Endodermal cell (in vitro differentiated cells): Measurements from ENCODE around the gene RNF175. TPM values are rescaled to one million over a fixed set of nuclear protein-coding genes. Genes with fewer than 3 reads are reported as not detected.

ENCODE experiments used
- DNase-seq: peaks from one replicate; pipeline ENCODE4 v3.0.0-alpha.2; 2017
- H3K27ac ChIP-seq: 2 replicates; pipeline ENCODE4 v1.5.1; 2013; ENCODE audit warnings: mild to moderate bottlenecking, low read depth, low read length, moderate library complexity
- H3K27me3 ChIP-seq: 2 replicates; pipeline ENCODE4 v1.6.1; 2013; ENCODE audit warnings: mild to moderate bottlenecking, low read length, moderate library complexity; ENCODE audit not compliant: insufficient read depth, control insufficient read depth, poor library complexity, severe bottlenecking
- H3K36me3 ChIP-seq: 2 replicates; pipeline ENCODE4 v1.7.0; 2013; ENCODE audit warnings: mild to moderate bottlenecking, low read length, moderate library complexity; ENCODE audit not compliant: control insufficient read depth, insufficient read depth
- H3K4me1 ChIP-seq: one replicate; pipeline ENCODE4 v1.7.0; 2013; ENCODE audit warnings: low read length; ENCODE audit not compliant: control insufficient read depth, insufficient read depth
- H3K4me3 ChIP-seq: 2 replicates; pipeline ENCODE4 v1.5.1; 2013; ENCODE audit warnings: mild to moderate bottlenecking, low read length, moderate library complexity
- H3K9ac ChIP-seq: 2 replicates; pipeline ENCODE4 v1.6.1; 2013; ENCODE audit warnings: mild to moderate bottlenecking, low read length, moderate library complexity; ENCODE audit not compliant: poor library complexity, severe bottlenecking; ENCODE audit errors: extremely low read depth
- H3K9me3 ChIP-seq: 2 replicates; pipeline ENCODE4 v1.6.1; 2013; ENCODE audit warnings: mild to moderate bottlenecking, low read length, moderate library complexity; ENCODE audit not compliant: control insufficient read depth
- H3K27ac Mint-ChIP-seq: 2 replicates; pipeline ENCODE4 v1.8.0; 2020; ENCODE audit warnings: mixed read lengths
- H3K27me3 Mint-ChIP-seq: 2 replicates; pipeline ENCODE4 v1.8.0; 2021; ENCODE audit warnings: mild to moderate bottlenecking, mixed read lengths; ENCODE audit not compliant: insufficient read depth
- H3K36me3 Mint-ChIP-seq: 2 replicates; pipeline ENCODE4 v1.8.0; 2020; ENCODE audit warnings: low read depth, mixed read lengths
- H3K4me1 Mint-ChIP-seq: 2 replicates; pipeline ENCODE4 v1.8.0; 2020; ENCODE audit warnings: mixed read lengths
- H3K4me3 Mint-ChIP-seq: 2 replicates; pipeline ENCODE4 v1.8.0; 2020; ENCODE audit warnings: mild to moderate bottlenecking, moderate library complexity, mixed read lengths
- H3K9me3 Mint-ChIP-seq: 2 replicates; pipeline ENCODE4 v1.8.0; 2020; ENCODE audit warnings: mild to moderate bottlenecking, mixed read lengths
- CTCF ChIP-seq: fragments of 200-600 bp; sonication (generic); conservative IDR thresholded peaks from 2 replicates; pipeline ENCODE4 v1.5.0; 2021; ENCODE audit warnings: antibody characterized with exemption, mild to moderate bottlenecking
- WGBS, 2 experiments: methylation state at CpG; one replicate each; pipeline versions ENCODE4 v1.1.5 to v1.1.7; 2013; ENCODE audit warnings: missing lambda C conversion rate in 2 of 2, mixed read lengths in 1 of 2; ENCODE audit not compliant: insufficient coverage in 1 of 2, insufficient read length in 1 of 2; 5-methylcytosine and 5-hydroxymethylcytosine counted together
- total RNA-seq, 2 donors: library from RNA; stranded (reverse); fragmentation: NEBNext Ultra II Directional in 1 of 2; extraction: Animal tissue kit (Norgen Biotek cat#: 25700) in 1 of 2; gene quantifications; 2 replicates in 1 of 2; 3 replicates in 1 of 2; pipeline ENCODE4 v1.2.1, GENCODE V29; 2021

The RNF175 gene
- total RNA-seq, 2 donors from 2014 or later: 1.7 to 4.2 TPM

GRCh38 chr4:153806073-153806472 is 46.2 kb upstream of the RNF175 start:
- Mint-ChIP-seq H3K9me3 (peaks cover 5% of the 10 kb centered on the region), H3K4me3 (no peak overlapping the region), H3K36me3 (no peaks in the 10 kb centered on the region), H3K27ac (no peak overlapping the region), H3K27me3 (no peaks in the 10 kb centered on the region), H3K4me1 (no peaks in the 10 kb centered on the region)
- H3K9me3 ChIP-seq: no peaks in the 10 kb centered on the region
- peaks cover 9% of the 10 kb centered on the region for H3K27me3 ChIP-seq
- H3K4me3 ChIP-seq: no peak overlapping the region
- no peak overlapping the region for H3K27ac ChIP-seq
- no peaks in the 10 kb centered on the region for H3K36me3 ChIP-seq
- no peak for DNase-seq
- TF ChIP-seq CTCF: no peak
- no peaks in the 10 kb centered on the region for H3K4me1 ChIP-seq
- H3K9ac ChIP-seq: no peak overlapping the region
- 93 to 94% methylated on average over 20 to 30 of the region's 30 CpGs for WGBS, 2 experiments

- Mint-ChIP-seq H3K36me3 (no peaks in the 10 kb centered on the region), H3K9me3 (peaks cover 5% of the 10 kb centered on the region)
- H3K27ac ChIP-seq: no peak overlapping the region
Measured at GRCh38 chr4:153804722-153805121, 44.9 kb upstream of the RNF175 start.

GRCh38 chr4:153799694-153800074 is 39.9 kb upstream of the RNF175 start:
- no peaks in the 10 kb centered on the region for H3K9me3 Mint-ChIP-seq
- 43 to 77% methylated on average over 1 to 2 of the region's 2 CpGs for WGBS, 2 experiments
- Histone ChIP-seq H3K36me3 (no peaks in the 10 kb centered on the region), H3K9ac (no peak overlapping the region), H3K4me3 (no peak overlapping the region), H3K9me3 (no peaks in the 10 kb centered on the region), H3K4me1 (peaks cover 4% of the 10 kb centered on the region), H3K27me3 (peaks cover 34% of the 10 kb centered on the region), H3K27ac (no peak overlapping the region)
- TF ChIP-seq CTCF: no peak
- H3K4me3 Mint-ChIP-seq: no peak overlapping the region
- no peak for DNase-seq
- peaks cover 4% of the 10 kb centered on the region for H3K27me3 Mint-ChIP-seq
- H3K27ac Mint-ChIP-seq: no peak overlapping the region
- H3K36me3 Mint-ChIP-seq: no peaks in the 10 kb centered on the region
- H3K4me1 Mint-ChIP-seq: peaks cover 12% of the 10 kb centered on the region

More at GRCh38 chr4:153804722-153805121, 44.9 kb upstream of the RNF175 start:
- peaks cover 3% of the 10 kb centered on the region for H3K4me1 Mint-ChIP-seq
- no peak overlapping the region for H3K4me3 Mint-ChIP-seq
- no peaks in the 10 kb centered on the region for H3K27me3 Mint-ChIP-seq
- H3K9me3 ChIP-seq: no peaks in the 10 kb centered on the region
- H3K4me1 ChIP-seq: peaks cover 3% of the 10 kb centered on the region
- peaks cover 9% of the 10 kb centered on the region for H3K27me3 ChIP-seq
- WGBS, 2 experiments: 57 to 75% methylated on average over 1 to 3 of the region's 3 CpGs
- no peak overlapping the region for H3K9ac ChIP-seq
- TF ChIP-seq CTCF: no peak
- no peaks in the 10 kb centered on the region for H3K36me3 ChIP-seq
- DNase-seq: no peak
- H3K27ac Mint-ChIP-seq: no peak overlapping the region
- no peak overlapping the region for H3K4me3 ChIP-seq
